Progenitor cell of endocrine pancreas (in vitro differentiated cells): ENCODE measurements around the gene DENND1B. TPM values are rescaled to one million over a fixed set of nuclear protein-coding genes. Genes with fewer than 3 reads are reported as not detected.

Source experiments
- DNase-seq: peaks from one replicate; pipeline ENCODE4 v3.0.0; 2021; ENCODE audit warnings: low spot score; ENCODE audit not compliant: unreplicated experiment
- H3K27ac Mint-ChIP-seq: 2 replicates; pipeline ENCODE4 v1.8.0; 2021; ENCODE audit warnings: mild to moderate bottlenecking, moderate library complexity, mixed read lengths
- H3K27me3 Mint-ChIP-seq: 2 replicates; pipeline ENCODE4 v1.8.0; 2021; ENCODE audit warnings: mixed read lengths
- H3K36me3 Mint-ChIP-seq: 2 replicates; pipeline ENCODE4 v1.8.0; 2022; ENCODE audit warnings: mixed read lengths; ENCODE audit not compliant: insufficient read depth
- H3K4me1 Mint-ChIP-seq: 2 replicates; pipeline ENCODE4 v1.8.0; 2021; ENCODE audit warnings: low read depth, mixed read lengths
- H3K4me3 Mint-ChIP-seq: 2 replicates; pipeline ENCODE4 v1.8.0; 2021; ENCODE audit warnings: low read depth, mild to moderate bottlenecking, moderate library complexity, mixed read lengths
- H3K9me3 Mint-ChIP-seq: 2 replicates; pipeline ENCODE4 v1.8.0; 2021; ENCODE audit warnings: low read depth, mixed read lengths
- CTCF ChIP-seq: fragments of 200-600 bp; sonication (generic); IDR thresholded peaks from one replicate; pipeline ENCODE4 v1.5.0; 2021; ENCODE audit warnings: antibody characterized with exemption, mild to moderate bottlenecking; ENCODE audit not compliant: unreplicated experiment
- total RNA-seq: library from RNA; stranded (reverse); gene quantifications from 2 replicates; pipeline ENCODE4 v1.2.1, GENCODE V29; 2021

The DENND1B gene
- total RNA-seq, 1 donor from 2014 or later, result 15.7 TPM

- H3K4me1 Mint-ChIP-seq, result peaks cover 31% of the 10 kb centered on the region
These were observed 35.5 kb upstream of the DENND1B start for GRCh38 chr1:197810812-197811211.

GRCh38 chr1:197808880-197809279 is 33.6 kb upstream of the DENND1B start:
- no peak for DNase-seq
- H3K4me3 Mint-ChIP-seq, result no peak overlapping the region
- H3K36me3 Mint-ChIP-seq, result no peaks in the 10 kb centered on the region
- H3K27ac Mint-ChIP-seq, result no peak overlapping the region
- TF ChIP-seq CTCF, result no peak
- no peaks in the 10 kb centered on the region for H3K27me3 Mint-ChIP-seq
- peaks cover 29% of the 10 kb centered on the region for H3K4me1 Mint-ChIP-seq
- peaks cover 3% of the 10 kb centered on the region for H3K9me3 Mint-ChIP-seq

More at GRCh38 chr1:197810812-197811211, 35.5 kb upstream of the DENND1B start:
- no peak overlapping the region for H3K27ac Mint-ChIP-seq
- no peak for TF ChIP-seq CTCF
- H3K27me3 Mint-ChIP-seq, result no peaks in the 10 kb centered on the region
- DNase-seq, result no peak
- peaks cover 3% of the 10 kb centered on the region for H3K9me3 Mint-ChIP-seq
- no peaks in the 10 kb centered on the region for H3K36me3 Mint-ChIP-seq
- H3K4me3 Mint-ChIP-seq, result no peak overlapping the region

GRCh38 chr1:197807739-197808453 is 32.6 kb upstream of the DENND1B start:
- no peak for TF ChIP-seq CTCF
- Mint-ChIP-seq H3K27me3 (no peaks in the 10 kb centered on the region), H3K27ac (no peak overlapping the region), H3K4me3 (no peak overlapping the region), H3K9me3 (peaks cover under 1% of the 10 kb centered on the region), H3K4me1 (peaks cover 29% of the 10 kb centered on the region), H3K36me3 (no peaks in the 10 kb centered on the region)
- no peak for DNase-seq

- H3K4me1 Mint-ChIP-seq, result peaks cover 29% of the 10 kb centered on the region
- no peaks in the 10 kb centered on the region for H3K27me3 Mint-ChIP-seq
- no peak overlapping the region for H3K4me3 Mint-ChIP-seq
- no peak for DNase-seq
- H3K9me3 Mint-ChIP-seq, result no peaks in the 10 kb centered on the region
- no peak for TF ChIP-seq CTCF
- no peak overlapping the region for H3K27ac Mint-ChIP-seq
- no peaks in the 10 kb centered on the region for H3K36me3 Mint-ChIP-seq
These were observed 31.9 kb upstream of the DENND1B start for GRCh38 chr1:197807216-197807615.

- Mint-ChIP-seq H3K4me3 (no peak overlapping the region), H3K9me3 (no peaks in the 10 kb centered on the region), H3K4me1 (peaks cover 29% of the 10 kb centered on the region), H3K36me3 (no peaks in the 10 kb centered on the region), H3K27me3 (no peaks in the 10 kb centered on the region), H3K27ac (no peak overlapping the region)
- no peak for DNase-seq
- no peak for TF ChIP-seq CTCF
These were observed 31.4 kb upstream of the DENND1B start for GRCh38 chr1:197806718-197807117.
